T-helper 22 cell (primary cell): ENCODE measurements around the gene TMTC4.
"Not testable (repeated sequence)": the region's sequence is repeated elsewhere in the genome, so short reads cannot be mapped to it uniquely, and the experiment has no call there.

Source experiments
- DNase-seq: peaks from one replicate; pipeline ENCODE4 v3.0.0-alpha.2; 2020; ENCODE audit warnings: low read depth

The TMTC4 gene

DNA sequence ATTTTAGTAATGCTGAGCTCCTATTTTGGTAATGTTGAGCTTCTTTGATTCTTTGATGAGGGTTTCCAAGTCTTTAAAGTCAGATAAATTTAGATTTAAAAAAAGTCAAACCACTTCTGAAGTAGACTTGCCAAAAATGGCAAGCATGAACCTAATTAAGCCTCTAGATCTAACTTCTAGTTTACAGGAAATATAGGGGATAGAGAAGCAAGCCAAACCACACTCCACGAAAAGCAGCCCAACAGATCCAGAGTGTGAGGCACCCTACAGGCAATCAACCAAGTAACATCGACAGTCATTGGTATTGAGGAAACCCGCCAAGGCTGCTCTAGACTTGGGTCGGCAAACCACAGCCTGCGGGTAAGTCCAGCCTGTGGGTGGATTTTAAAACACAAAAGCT is 89.7 kb downstream of the TMTC4 start:
- no peak for DNase-seq

DNA sequence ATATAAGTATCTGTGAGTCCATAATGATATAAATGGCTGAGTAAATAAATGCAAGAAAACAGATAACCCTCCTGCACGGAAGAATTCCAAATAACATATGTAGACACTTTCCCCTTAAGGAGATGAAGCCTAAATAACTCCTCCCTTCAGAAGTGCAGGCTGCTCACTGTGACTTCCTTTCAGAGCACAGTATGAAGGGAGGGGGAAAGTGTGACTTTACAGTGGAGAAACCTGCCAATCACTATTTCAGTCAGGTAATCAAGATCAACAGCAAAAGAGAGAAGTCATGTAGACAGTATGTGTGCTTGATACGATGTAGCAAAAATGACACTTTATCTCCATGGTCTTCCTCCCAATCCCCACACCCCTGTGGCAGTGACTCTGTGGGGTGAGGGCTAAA is 93.1 kb downstream of the TMTC4 start:
- no peak for DNase-seq

DNA sequence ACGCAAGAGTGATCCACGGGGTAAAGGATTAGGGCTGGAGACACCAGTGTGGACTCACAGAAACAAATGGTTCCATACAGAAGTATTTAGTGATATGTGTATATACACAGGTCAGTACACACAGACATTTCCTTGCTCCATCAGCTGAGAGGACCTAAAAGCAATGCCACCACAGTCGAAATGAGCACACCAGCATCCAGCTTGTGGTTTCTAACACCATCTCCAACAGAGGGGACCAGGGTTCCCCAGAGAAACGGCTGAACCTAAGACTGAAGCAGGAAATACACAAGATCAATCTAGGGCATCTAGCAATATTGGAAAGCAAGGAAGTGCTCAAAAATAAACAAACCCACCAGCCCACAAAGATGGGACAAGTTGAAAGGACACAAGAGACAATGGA is 93.6 kb downstream of the TMTC4 start:
- DNase-seq: no peak

GRCh38 chr13:100580045-100580444 is 94.5 kb downstream of the TMTC4 start:
- DNase-seq: no peak

DNA sequence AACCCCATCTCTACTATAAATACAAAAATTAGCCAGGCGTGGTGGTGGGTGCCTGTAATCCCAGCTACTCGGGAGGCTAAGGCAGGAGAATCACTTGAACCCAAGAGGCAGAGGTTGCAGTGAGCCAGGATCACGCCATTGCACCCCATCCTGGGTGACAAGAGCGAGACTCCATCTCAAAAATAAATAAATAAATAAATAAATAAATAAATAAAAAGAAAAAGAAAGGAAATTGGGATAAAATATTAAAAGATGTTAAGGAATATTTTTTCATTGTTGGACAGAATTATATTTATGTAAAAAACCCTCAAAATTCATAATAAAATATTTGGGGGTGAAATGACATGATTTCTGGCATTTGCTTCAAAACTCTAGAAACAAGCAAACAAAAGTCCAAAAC is 97.4 kb downstream of the TMTC4 start:
- DNase-seq: not testable (repeated sequence)

DNA sequence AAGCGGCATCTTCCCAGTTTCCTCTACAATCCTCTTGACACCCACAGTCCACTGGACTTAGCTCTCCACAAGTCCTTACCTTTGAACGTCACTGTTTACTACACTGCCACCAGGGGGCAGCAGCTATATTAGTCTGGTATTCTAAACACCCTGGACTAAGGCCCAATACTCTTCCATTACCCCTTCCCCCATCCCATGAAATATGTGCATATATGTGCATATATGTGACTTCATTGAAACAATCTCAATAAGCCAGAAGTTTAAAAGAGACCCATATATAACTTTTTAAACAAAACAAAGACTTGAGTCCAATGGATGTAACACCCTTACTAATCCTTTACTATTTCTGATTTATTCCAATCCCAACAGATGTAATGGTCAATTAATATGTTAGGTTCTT is 101.5 kb downstream of the TMTC4 start:
- peak; percentile 32 for DNase-seq

- DNase-seq: no peak
These were observed 108.1 kb downstream of the TMTC4 start for GRCh38 chr13:100566543-100566942.

DNA sequence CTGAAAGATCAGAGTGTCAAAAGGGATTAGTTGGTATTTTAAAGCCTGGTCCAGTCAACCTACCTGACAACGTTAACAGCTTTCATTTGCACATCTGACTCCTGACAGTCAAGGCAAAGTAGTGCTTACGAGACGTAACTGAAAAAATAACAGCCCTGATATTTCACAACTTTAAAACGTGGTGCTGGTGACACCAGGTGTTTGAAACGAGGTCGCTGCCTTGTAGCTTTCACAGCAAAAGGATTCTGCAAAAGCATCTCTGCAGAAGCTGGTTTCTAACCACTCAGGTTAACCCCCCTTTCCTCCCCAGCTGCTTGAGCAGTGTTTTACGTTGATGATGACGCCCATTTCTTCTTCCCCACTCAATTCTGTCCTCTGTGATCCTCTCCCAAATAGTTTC is 109.3 kb downstream of the TMTC4 start:
- DNase-seq: no peak

DNA sequence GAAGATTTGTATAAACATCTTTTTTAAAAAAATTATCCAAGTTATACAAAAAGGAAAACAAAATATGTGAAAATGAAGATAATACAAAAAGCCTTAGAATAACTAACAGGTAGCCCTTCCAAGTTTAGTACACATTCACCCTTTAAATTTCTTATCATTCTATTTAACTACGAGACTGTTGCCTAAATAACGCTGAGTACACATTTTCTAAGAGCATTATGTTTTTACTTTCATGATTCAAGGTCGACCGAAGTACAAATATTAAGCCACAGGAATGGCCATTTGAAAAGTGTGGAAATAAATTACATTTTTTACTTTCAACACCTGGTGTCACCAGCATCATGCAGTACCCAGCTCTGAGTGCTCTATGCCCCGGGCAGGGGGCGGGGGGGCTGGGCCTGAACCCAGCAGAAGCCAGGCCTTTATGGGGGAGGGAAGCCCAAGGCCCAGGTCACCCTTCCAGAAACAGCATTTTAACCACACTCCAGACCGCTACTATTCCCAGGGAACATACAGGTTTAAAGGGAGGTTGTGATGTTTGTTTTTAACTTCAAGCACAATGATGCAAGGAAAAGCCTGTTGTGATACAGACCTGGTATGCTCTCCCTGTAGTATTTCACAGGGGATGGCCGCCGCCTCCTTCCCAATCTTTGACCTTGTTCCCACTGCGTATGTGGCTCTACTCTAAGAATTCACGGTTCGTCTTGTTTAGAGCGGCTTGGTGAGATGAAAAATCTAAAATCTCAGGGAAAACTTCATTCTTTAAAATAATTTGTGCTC is 110.0 kb downstream of the TMTC4 start:
- no peak for DNase-seq

- DNase-seq: no peak
These were observed 110.8 kb downstream of the TMTC4 start for GRCh38 chr13:100563779-100564178.

- no peak for DNase-seq
These were observed 112.9 kb downstream of the TMTC4 start for GRCh38 chr13:100561599-100562204.

- no peak for DNase-seq
These were observed 113.5 kb downstream of the TMTC4 start for GRCh38 chr13:100561158-100561499.

DNA sequence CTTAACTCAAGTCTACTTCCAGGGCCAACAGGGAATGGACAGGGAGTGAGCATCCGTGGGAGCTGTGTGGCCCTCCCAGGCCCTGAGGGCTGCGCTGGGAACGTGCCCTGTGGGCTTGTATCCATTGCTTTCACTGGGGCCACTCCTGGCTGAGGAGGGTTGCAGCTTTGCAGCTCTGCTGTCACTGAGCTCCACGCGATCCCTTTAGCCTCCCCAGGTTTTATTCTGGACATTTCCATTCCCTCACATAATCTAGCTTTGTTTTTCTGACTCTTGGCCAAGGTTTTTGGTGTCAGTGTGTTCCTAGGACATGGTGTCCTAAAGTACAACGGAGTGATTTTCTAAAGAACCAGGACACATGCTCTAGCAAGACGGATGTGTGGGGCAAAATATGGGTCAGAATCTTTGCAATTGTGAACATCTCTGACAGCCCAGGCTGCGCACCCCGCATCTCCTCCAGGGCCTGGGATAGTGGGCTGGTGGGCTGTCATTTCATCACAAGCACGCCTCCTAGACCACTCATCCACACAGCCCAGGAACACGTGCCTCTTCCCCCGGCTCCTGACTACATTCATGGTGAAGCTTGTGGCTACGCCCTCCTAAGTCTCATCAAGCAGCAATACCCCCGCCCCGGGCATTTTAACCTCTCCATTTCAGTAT is 114.0 kb downstream of the TMTC4 start:
- DNase-seq: no peak

DNA sequence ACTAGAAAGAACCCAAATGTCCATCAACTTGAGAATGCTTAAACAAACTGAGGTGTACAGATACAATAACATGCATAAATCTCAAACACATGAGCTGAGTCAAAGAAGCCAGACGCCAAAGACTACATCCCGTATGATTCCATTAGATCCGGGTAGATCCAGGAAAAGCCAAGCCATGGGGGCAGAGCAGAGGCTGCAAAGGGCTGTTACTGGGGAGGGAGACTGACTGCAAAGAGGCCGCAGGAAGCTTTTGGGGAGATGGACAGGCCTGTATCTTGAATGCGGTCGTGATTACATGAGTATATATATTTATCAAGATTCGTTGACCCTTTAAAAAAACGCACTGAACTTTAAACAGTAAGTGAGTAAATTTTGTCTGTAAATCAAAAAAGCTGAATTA is 114.7 kb downstream of the TMTC4 start:
- no peak for DNase-seq
